ENCODE measurements around the gene WDR4. TPM values are rescaled to one million over a fixed set of nuclear protein-coding genes. Genes with fewer than 3 reads are reported as not detected.

WDR4 gene
- total and polyA plus RNA-seq, 2 experiments from 2014 or later, result 22.5 to 50.2 TPM

- TF ChIP-seq ZNF462 (CRISPR knock-in tag; IDR thresholded peaks at IDR 0.05), result no peak
Observed at GRCh38 chr21:42844411-42845113, 34.8 kb downstream of the WDR4 start (continued).

- peaks cover 29% of the 10 kb centered on the region for H4K20me1 ChIP-seq (replicated peaks; ENCODE audit: insufficient read depth)
- no peak overlapping the region for H3K4me2 ChIP-seq
- no peak overlapping the region for H3K27ac Mint-ChIP-seq
- H3K36me3 Mint-ChIP-seq (ENCODE audit: low read depth), result peaks cover 56% of the 10 kb centered on the region
- H3K4me1 Mint-ChIP-seq, result no peaks in the 10 kb centered on the region; the same call in 2 of the 3 replicates
- H2AFZ ChIP-seq, result no peak overlapping the region
- no peaks in the 10 kb centered on the region for H3K27me3 ChIP-seq (ENCODE audit: insufficient read depth)
- peaks cover 54% of the 10 kb centered on the region for H3K79me2 ChIP-seq (replicated peaks; ENCODE audit: insufficient read depth)
- no peak overlapping the region for H3K4me3 ChIP-seq
- peaks cover 26% of the 10 kb centered on the region for H3K36me3 ChIP-seq (ENCODE audit: insufficient read depth)
- no peaks in the 10 kb centered on the region for H3K9me3 Mint-ChIP-seq
- H3K4me3 Mint-ChIP-seq, result no peak overlapping the region
- ATAC-seq, result no peak
- H3F3A ChIP-seq (replicated peaks; ENCODE audit: low read depth), result peaks cover 46% of the 10 kb centered on the region
- peaks cover 9% of the 10 kb centered on the region for H3K27me3 Mint-ChIP-seq (ENCODE audit: insufficient read depth, low read depth, poor library complexity)
- no peak for DNase-seq (ENCODE audit: low spot score)
- no peaks in the 10 kb centered on the region for H3K4me1 ChIP-seq (ENCODE audit: insufficient read depth)
- no peaks in the 10 kb centered on the region for H3K9me2 ChIP-seq (ENCODE audit: insufficient read depth)
- H3K27ac ChIP-seq (ENCODE audit: low read depth), result peak overlapping the region; percentile 61; the same call in 1 of the 2 replicates
- TF ChIP-seq ZNF331 (CRISPR knock-in tag; IDR thresholded peaks at IDR 0.05; ENCODE audit: low read depth) (no peak), NANOG (IDR thresholded peaks at IDR 0.05; ENCODE audit: borderline replicate concordance) (no peak), ZNF114 (CRISPR knock-in tag; IDR thresholded peaks at IDR 0.05) (no peak), EZH2phosphoT487 (IDR thresholded peaks at IDR 0.05; ENCODE audit: unreplicated experiment) (no peak), EZH2 (IDR thresholded peaks at IDR 0.05; ENCODE audit: low read depth, unreplicated experiment) (no peak), ZNF462 (CRISPR knock-in tag; IDR thresholded peaks at IDR 0.05) (no peak), STAT1 (IDR thresholded peaks at IDR 0.05; ENCODE audit: unreplicated experiment) (no peak)
Observed at GRCh38 chr21:42843056-42843455, 36.3 kb downstream of the WDR4 start.

Measured in GM23338 (cell line).